HL-60 (cell line): Measurements from ENCODE around the gene ST6GALNAC3.

Experiments
- DNase-seq, 2 experiments: peaks; one replicate each; pipeline ENCODE4 v3.0.0-alpha.2; 2010 to 2020; ENCODE audit warnings: low read depth in 1 of 2, low spot score in 1 of 2
- H3K27ac ChIP-seq: fragments of 250-450 bp; sonication (Bioruptor Pico); replicated peaks from 2 replicates; pipeline ENCODE4 v1.5.1; 2020; ENCODE audit warnings: mild to moderate bottlenecking, moderate library complexity
- H3K27me3 ChIP-seq: fragments of 250-450 bp; sonication (Bioruptor Pico); 2 replicates; pipeline ENCODE4 v1.5.1; 2021; ENCODE audit warnings: mild to moderate bottlenecking, moderate library complexity; ENCODE audit not compliant: insufficient read depth, poor library complexity, severe bottlenecking
- H3K4me3 ChIP-seq: replicated peaks from 2 replicates; pipeline ENCODE4 v1.5.1; 2011; ENCODE audit warnings: mild to moderate bottlenecking, control low read depth, low read length; ENCODE audit not compliant: insufficient read depth
- GABPA ChIP-seq: IDR thresholded peaks from 2 replicates; pipeline ENCODE4 v1.6.1; 2012; ENCODE audit warnings: low read depth
- POLR2AphosphoS5 ChIP-seq: IDR thresholded peaks from 2 replicates; pipeline ENCODE4 v1.6.1; 2012; ENCODE audit warnings: low read depth
- REST ChIP-seq: IDR thresholded peaks from 2 replicates; pipeline ENCODE4 v1.6.1; 2012; ENCODE audit warnings: low read depth; ENCODE audit not compliant: insufficient replicate concordance
- SPI1 ChIP-seq: IDR thresholded peaks from 2 replicates; pipeline ENCODE4 v1.6.1; 2012; ENCODE audit warnings: low read depth, mild to moderate bottlenecking, borderline replicate concordance
- TF ChIP-seq, protein P1 (sequence below): IDR thresholded peaks from one replicate; pipeline ENCODE4 v1.5.1; 2011; ENCODE audit warnings: low read length, control low read depth, inconsistent platforms; ENCODE audit not compliant: insufficient read depth

ST6GALNAC3 gene

DNA sequence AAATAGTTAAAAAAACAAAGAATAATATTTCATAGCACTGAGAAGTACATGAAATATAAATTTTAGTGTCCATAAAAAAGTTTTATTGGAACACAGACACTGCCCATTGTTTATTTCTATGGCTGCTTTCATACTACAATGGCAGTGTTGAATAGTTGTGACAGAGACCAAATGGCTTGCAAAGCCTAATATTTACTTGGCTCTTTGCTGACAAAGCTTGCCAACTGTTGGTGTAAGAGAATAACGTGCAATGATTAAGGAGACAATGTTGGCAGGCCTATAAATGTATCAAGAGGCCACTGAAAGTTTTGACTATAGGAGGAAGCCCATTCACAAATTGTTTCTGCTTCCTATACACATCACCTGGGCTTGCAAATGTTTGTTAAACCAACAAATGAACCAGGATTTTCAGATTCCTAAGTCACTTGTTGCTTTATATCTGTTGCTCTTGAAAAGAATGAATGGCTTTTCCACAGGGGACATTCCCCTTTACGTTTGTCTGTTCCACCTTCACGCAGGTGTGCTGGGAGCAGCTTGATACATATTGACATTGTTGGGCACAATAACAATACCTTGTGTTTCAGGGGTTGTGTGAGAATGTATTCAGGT is 5.5 kb upstream of the ST6GALNAC3 start:
- TF ChIP-seq SPI1 = no peak
- TF ChIP-seq POLR2AphosphoS5 = no peak
- no peak for TF ChIP-seq GABPA
- no peak for TF ChIP-seq REST
- TF ChIP-seq, protein P1, sequence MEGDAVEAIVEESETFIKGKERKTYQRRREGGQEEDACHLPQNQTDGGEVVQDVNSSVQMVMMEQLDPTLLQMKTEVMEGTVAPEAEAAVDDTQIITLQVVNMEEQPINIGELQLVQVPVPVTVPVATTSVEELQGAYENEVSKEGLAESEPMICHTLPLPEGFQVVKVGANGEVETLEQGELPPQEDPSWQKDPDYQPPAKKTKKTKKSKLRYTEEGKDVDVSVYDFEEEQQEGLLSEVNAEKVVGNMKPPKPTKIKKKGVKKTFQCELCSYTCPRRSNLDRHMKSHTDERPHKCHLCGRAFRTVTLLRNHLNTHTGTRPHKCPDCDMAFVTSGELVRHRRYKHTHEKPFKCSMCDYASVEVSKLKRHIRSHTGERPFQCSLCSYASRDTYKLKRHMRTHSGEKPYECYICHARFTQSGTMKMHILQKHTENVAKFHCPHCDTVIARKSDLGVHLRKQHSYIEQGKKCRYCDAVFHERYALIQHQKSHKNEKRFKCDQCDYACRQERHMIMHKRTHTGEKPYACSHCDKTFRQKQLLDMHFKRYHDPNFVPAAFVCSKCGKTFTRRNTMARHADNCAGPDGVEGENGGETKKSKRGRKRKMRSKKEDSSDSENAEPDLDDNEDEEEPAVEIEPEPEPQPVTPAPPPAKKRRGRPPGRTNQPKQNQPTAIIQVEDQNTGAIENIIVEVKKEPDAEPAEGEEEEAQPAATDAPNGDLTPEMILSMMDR = no peak
- no peak for DNase-seq
- H3K4me3 ChIP-seq = no peak overlapping the region
- no peak overlapping the region for H3K27ac ChIP-seq
- H3K27me3 ChIP-seq = no peaks in the 10 kb centered on the region

DNA sequence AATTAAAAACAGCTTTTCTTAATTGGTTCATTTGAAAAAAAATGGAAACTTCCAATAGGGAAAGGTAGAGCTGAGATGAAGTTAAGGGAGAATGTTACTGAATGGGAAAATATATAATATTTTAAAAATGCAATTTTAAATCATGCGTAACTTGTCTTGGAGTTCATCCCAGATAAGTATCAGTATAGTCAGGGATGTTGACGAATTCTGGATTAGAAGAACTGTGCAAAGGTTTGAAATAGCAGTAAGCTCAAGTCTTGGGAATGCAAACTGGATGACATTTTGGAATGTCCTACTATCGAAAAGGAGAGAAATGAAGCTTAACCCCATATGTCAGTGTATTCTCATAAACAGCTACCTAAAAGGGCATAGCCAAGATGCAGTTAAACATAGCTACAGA is 4.0 kb upstream of the ST6GALNAC3 start:
- Histone ChIP-seq H3K27ac (no peak overlapping the region), H3K4me3 (no peak overlapping the region), H3K27me3 (no peaks in the 10 kb centered on the region)
- DNase-seq = no peak
- TF ChIP-seq SPI1 = no peak
- TF ChIP-seq REST = no peak
- TF ChIP-seq, protein P1 = no peak
- no peak for TF ChIP-seq POLR2AphosphoS5
- TF ChIP-seq GABPA = no peak

DNA sequence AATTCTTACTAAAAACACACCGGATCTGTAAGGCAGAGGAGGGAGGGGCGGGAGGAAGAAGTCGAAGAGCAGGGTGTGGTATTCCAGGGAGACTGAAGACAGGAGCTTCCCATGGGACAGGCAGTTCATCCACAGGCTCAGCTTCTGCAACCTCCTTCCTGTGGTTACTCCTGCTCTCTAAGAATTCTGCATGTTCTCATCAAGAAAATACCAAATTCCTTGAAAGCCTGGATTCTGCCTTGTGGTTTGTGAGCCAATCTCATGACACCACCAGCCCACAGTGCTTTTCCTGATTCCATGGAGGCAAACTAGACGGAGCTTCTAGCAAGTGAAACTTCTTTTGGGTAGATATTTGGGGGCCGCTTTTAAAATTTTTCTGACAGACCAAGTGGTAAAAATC is 1.1 kb upstream of the ST6GALNAC3 start:
- no peak for DNase-seq
- Histone ChIP-seq H3K4me3 (no peak overlapping the region), H3K27me3 (no peaks in the 10 kb centered on the region), H3K27ac (no peak overlapping the region)
- TF ChIP-seq SPI1 (no peak), GABPA (no peak), POLR2AphosphoS5 (no peak)
- TF ChIP-seq, protein P1 = no peak

- no peak overlapping the region for H3K27ac ChIP-seq
- TF ChIP-seq GABPA (no peak), REST (no peak), POLR2AphosphoS5 (no peak), SPI1 (no peak)
- TF ChIP-seq, protein P1 = no peak
- no peak for DNase-seq
- H3K27me3 ChIP-seq = no peaks in the 10 kb centered on the region
- no peak overlapping the region for H3K4me3 ChIP-seq
These were observed 593 bp downstream of the ST6GALNAC3 start for GRCh38 chr1:76075188-76075489.
